Hepatocyte (in vitro differentiated cells): ENCODE measurements around the gene HUWE1. TPM values are rescaled to one million over a fixed set of nuclear protein-coding genes. Genes with fewer than 3 reads are reported as not detected.

Experiments used
- DNase-seq: peaks from one replicate; pipeline ENCODE4 v3.0.0-alpha.2; 2016; ENCODE audit warnings: low spot score
- H2AFZ ChIP-seq: fragments of 200-600 bp; sonication (generic); 2 replicates; pipeline ENCODE4 v1.6.0; 2016; ENCODE audit warnings: antibody characterized with exemption, mild to moderate bottlenecking
- H3K27ac ChIP-seq: fragments of 200-600 bp; sonication (generic); 2 replicates; pipeline ENCODE4 v1.5.1; 2016; ENCODE audit warnings: mild to moderate bottlenecking
- H3K27me3 ChIP-seq: fragments of 200-600 bp; sonication (generic); 2 replicates; pipeline ENCODE4 v1.6.1; 2016
- H3K36me3 ChIP-seq: fragments of 200-600 bp; sonication (generic); replicated peaks from 2 replicates; pipeline ENCODE4 v1.5.1; 2016; ENCODE audit warnings: low read depth; ENCODE audit not compliant: insufficient read depth
- H3K4me1 ChIP-seq: fragments of 200-600 bp; sonication (generic); 2 replicates; pipeline ENCODE4 v1.5.1; 2016; ENCODE audit warnings: mild to moderate bottlenecking, moderate library complexity; ENCODE audit not compliant: insufficient read depth
- H3K4me2 ChIP-seq: fragments of 200-600 bp; sonication (generic); 2 replicates; pipeline ENCODE4 v1.6.0; 2016
- H3K4me3 ChIP-seq: fragments of 200-600 bp; sonication (generic); 2 replicates; pipeline ENCODE4 v1.5.1; 2016; ENCODE audit warnings: mild to moderate bottlenecking
- H3K79me2 ChIP-seq: fragments of 200-600 bp; sonication (generic); 2 replicates; pipeline ENCODE4 v1.6.0; 2017; ENCODE audit warnings: mild to moderate bottlenecking
- H3K9me2 ChIP-seq: fragments of 200-600 bp; sonication (generic); replicated peaks from 2 replicates; pipeline ENCODE4 v1.6.0; 2017; ENCODE audit warnings: mild to moderate bottlenecking; ENCODE audit not compliant: insufficient read depth
- H3K9me3 ChIP-seq: fragments of 200-600 bp; sonication (generic); 2 replicates; pipeline ENCODE4 v1.5.1; 2016; ENCODE audit warnings: low read depth, mild to moderate bottlenecking
- H4K20me1 ChIP-seq: fragments of 200-600 bp; sonication (generic); 2 replicates; pipeline ENCODE4 v1.6.0; 2016; ENCODE audit warnings: mild to moderate bottlenecking; ENCODE audit not compliant: insufficient read depth, poor library complexity, severe bottlenecking
- EZH2 ChIP-seq: fragments of 200-600 bp; sonication (generic); IDR thresholded peaks from 2 replicates; pipeline ENCODE4 v1.6.1; 2016; ENCODE audit warnings: antibody characterized with exemption, mild to moderate bottlenecking, borderline replicate concordance
- EZH2phosphoT487 ChIP-seq: fragments of 200-600 bp; sonication (generic); IDR thresholded peaks from one replicate; pipeline ENCODE4 v1.6.1; 2018; ENCODE audit warnings: antibody characterized with exemption, mild to moderate bottlenecking, low read depth, moderate library complexity; ENCODE audit not compliant: unreplicated experiment, severe bottlenecking
- WGBS: methylation state at CpG from one replicate; pipeline ENCODE4 v1.1.6; 2016; ENCODE audit warnings: low lambda C conversion rate; ENCODE audit errors: missing lambda C conversion rate; 5-methylcytosine and 5-hydroxymethylcytosine counted together
- microRNA counts: library from miRNA; unstranded; fragments of <30 nt; microRNA quantifications from one replicate; lab custom pipeline; 2017
- microRNA-seq: library from miRNA; unstranded; fragments of <30 nt; microRNA quantifications from one replicate; pipeline ENCODE4, GENCODE V29; 2017
- polyA plus RNA-seq: library from polyadenylated mRNA; unstranded; fragments of >200 nt; fragmentation: Nextera tagmentation; extraction: Ambion mirVana; gene quantifications from 2 replicates; pipeline ENCODE4 v1.2.1, GENCODE V29; 2016
- small RNA-seq: library from RNA; depleted of rRNA; stranded (forward); fragments of <200 nt; gene quantifications from one replicate; pipeline ENCODE3, GENCODE V24; 2014
- total RNA-seq: library from RNA; depleted of rRNA; stranded (reverse); fragments of >200 nt; gene quantifications from 2 replicates; pipeline ENCODE4 v1.2.3, GENCODE V29; 2014
- TF ChIP-seq, protein P1 (sequence below): fragments of 200-600 bp; sonication (generic); IDR thresholded peaks from 2 replicates; pipeline ENCODE4 v1.5.1; 2016; ENCODE audit warnings: antibody characterized with exemption, mild to moderate bottlenecking; ENCODE audit not compliant: poor library complexity

Gene HUWE1
- total and polyA plus RNA-seq, 2 experiments from 2014 or later: 39.2 to 104 TPM

DNA sequence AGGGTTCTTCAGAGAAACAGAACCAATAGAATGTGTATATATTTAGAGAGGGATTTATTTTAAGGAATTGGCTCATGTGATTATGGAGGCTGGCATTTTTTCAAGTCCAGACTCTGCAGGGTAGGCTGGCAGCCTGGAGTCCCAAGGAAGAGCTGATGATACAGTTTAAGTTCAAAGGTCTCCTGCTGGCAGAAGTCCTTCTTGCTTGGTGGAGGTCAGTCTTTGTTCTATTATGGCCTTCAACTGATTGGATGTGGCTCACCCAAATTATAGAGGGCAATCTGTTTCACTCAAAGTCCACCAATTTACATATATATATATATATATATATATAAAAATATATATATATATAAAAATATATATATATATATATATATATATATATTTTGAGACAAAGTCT, 200.2 kb downstream of the HUWE1 start:
- no peaks in the 10 kb centered on the region for H3K9me3 ChIP-seq
- H3K79me2 ChIP-seq: no peaks in the 10 kb centered on the region
- H3K27me3 ChIP-seq: no peaks in the 10 kb centered on the region
- H3K4me3 ChIP-seq: no peak overlapping the region
- no peaks in the 10 kb centered on the region for H4K20me1 ChIP-seq
- no peaks in the 10 kb centered on the region for H3K9me2 ChIP-seq
- no peak overlapping the region for H3K27ac ChIP-seq
- no peaks in the 10 kb centered on the region for H3K4me1 ChIP-seq
- DNase-seq: no peak
- TF ChIP-seq EZH2phosphoT487: no peak
- TF ChIP-seq, protein P1, sequence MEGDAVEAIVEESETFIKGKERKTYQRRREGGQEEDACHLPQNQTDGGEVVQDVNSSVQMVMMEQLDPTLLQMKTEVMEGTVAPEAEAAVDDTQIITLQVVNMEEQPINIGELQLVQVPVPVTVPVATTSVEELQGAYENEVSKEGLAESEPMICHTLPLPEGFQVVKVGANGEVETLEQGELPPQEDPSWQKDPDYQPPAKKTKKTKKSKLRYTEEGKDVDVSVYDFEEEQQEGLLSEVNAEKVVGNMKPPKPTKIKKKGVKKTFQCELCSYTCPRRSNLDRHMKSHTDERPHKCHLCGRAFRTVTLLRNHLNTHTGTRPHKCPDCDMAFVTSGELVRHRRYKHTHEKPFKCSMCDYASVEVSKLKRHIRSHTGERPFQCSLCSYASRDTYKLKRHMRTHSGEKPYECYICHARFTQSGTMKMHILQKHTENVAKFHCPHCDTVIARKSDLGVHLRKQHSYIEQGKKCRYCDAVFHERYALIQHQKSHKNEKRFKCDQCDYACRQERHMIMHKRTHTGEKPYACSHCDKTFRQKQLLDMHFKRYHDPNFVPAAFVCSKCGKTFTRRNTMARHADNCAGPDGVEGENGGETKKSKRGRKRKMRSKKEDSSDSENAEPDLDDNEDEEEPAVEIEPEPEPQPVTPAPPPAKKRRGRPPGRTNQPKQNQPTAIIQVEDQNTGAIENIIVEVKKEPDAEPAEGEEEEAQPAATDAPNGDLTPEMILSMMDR: no peak
- no peak for TF ChIP-seq EZH2
- H2AFZ ChIP-seq: no peak overlapping the region
- H3K36me3 ChIP-seq: no peaks in the 10 kb centered on the region
- no peak overlapping the region for H3K4me2 ChIP-seq

DNA sequence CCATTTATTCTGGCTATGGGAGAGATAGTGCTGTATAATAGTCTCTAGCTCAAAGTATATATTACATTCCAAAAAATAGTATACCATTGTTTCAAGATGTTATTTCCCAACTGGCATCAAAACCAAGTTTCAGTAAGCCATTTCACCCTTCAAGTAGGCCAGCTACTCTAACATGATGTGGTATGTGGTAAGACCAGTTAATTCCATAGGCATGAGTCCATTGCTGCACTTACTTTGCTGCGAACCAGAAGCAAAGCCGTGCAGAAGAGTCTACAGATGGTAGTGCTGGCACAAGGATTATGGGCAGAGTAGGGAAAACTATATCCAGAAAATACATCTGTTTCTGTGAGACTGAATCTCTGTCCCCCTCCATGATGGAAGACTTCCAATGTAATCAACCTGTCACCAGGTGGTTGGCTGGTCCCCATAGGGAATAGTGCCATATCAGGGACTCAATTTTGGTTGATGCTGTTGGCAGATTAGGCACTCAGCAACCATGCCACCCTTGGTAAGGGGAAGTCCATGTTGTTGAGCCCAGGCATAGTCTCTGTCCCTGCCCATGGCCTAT, 202.6 kb downstream of the HUWE1 start:
- Histone ChIP-seq H3K4me2 (no peak overlapping the region), H2AFZ (no peak overlapping the region), H3K4me1 (no peaks in the 10 kb centered on the region), H3K79me2 (no peaks in the 10 kb centered on the region), H3K27ac (no peak overlapping the region), H3K9me2 (no peaks in the 10 kb centered on the region), H4K20me1 (no peaks in the 10 kb centered on the region), H3K4me3 (no peak overlapping the region), H3K36me3 (no peaks in the 10 kb centered on the region), H3K27me3 (no peaks in the 10 kb centered on the region), H3K9me3 (no peaks in the 10 kb centered on the region)
- TF ChIP-seq, protein P1: no peak
- no peak for TF ChIP-seq EZH2
- no peak for TF ChIP-seq EZH2phosphoT487
- no peak for DNase-seq
- 83% methylated on average over 2 of the region's 2 CpGs for WGBS

DNA sequence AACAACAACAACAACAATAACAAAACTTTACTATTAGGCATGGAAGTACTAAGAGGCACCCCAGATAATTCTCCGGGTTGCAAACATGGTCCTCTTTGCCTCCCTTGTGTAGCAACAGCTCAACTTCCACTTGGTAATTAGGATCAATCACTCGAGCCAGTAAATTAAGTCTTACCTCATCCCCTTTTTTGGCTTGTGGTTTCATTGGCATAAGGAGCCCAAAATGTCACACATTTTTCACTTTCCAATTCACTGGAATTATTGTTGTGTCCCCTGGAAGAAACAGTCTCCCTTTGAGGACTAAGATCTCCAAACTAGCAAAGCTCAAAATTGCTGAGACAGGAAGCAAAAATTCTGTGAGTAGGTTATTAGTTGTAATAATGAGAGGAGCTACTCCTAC, 203.1 kb downstream of the HUWE1 start:
- Histone ChIP-seq H3K4me3 (no peak overlapping the region), H4K20me1 (no peaks in the 10 kb centered on the region), H3K9me3 (no peaks in the 10 kb centered on the region), H2AFZ (no peak overlapping the region), H3K4me2 (no peak overlapping the region), H3K36me3 (no peaks in the 10 kb centered on the region), H3K27ac (no peak overlapping the region), H3K4me1 (no peaks in the 10 kb centered on the region), H3K79me2 (no peaks in the 10 kb centered on the region), H3K9me2 (no peaks in the 10 kb centered on the region), H3K27me3 (no peaks in the 10 kb centered on the region)
- 78% methylated on average over 2 of the region's 2 CpGs for WGBS
- no peak for DNase-seq
- TF ChIP-seq EZH2 (no peak), EZH2phosphoT487 (no peak)
- TF ChIP-seq, protein P1: no peak

MicroRNAs encoded within 50 kb of the gene (microRNA counts, 767-probe panel; counts per million panel counts)
- microRNA hsa-miR-98 (lab: Ali Mortazavi, UCI): 6,409 counts per million, percentile 29 among the panel's probes with 10 or more counts

Small RNAs within 50 kb of the gene (microRNA-seq; reads per million reads assigned to microRNA genes)
- gene MIR98: 2,832 reads per million, percentile 86 among the genes with 10 or more reads in this experiment
- 981 reads per million, percentile 79 among the genes with 10 or more reads in this experiment for gene MIRLET7F2

Small RNAs within 50 kb of the gene (small RNA-seq; reads per million reads assigned to genes)
- gene MIR98 (85.2 reads per million, percentile 97 among the genes with 10 or more reads in this experiment), gene MIRLET7F2 (89.0 reads per million, percentile 97 among the genes with 10 or more reads in this experiment)
